Endodermal cell (in vitro differentiated cells): ENCODE results near the gene EFCAB6. TPM values are rescaled to one million over a fixed set of nuclear protein-coding genes. Genes with fewer than 3 reads are reported as not detected.
A peak's percentile ranks its signal among the peaks of the same experiment; 100 is the strongest.

Source experiments
- DNase-seq: peaks from one replicate; pipeline ENCODE4 v3.0.0-alpha.2; 2017
- H3K27ac ChIP-seq: 2 replicates; pipeline ENCODE4 v1.5.1; 2013; ENCODE audit warnings: mild to moderate bottlenecking, low read depth, low read length, moderate library complexity
- H3K27me3 ChIP-seq: 2 replicates; pipeline ENCODE4 v1.6.1; 2013; ENCODE audit warnings: mild to moderate bottlenecking, low read length, moderate library complexity; ENCODE audit not compliant: insufficient read depth, control insufficient read depth, poor library complexity, severe bottlenecking
- H3K36me3 ChIP-seq: 2 replicates; pipeline ENCODE4 v1.7.0; 2013; ENCODE audit warnings: mild to moderate bottlenecking, low read length, moderate library complexity; ENCODE audit not compliant: control insufficient read depth, insufficient read depth
- H3K4me1 ChIP-seq: one replicate; pipeline ENCODE4 v1.7.0; 2013; ENCODE audit warnings: low read length; ENCODE audit not compliant: control insufficient read depth, insufficient read depth
- H3K4me3 ChIP-seq: 2 replicates; pipeline ENCODE4 v1.5.1; 2013; ENCODE audit warnings: mild to moderate bottlenecking, low read length, moderate library complexity
- H3K9ac ChIP-seq: 2 replicates; pipeline ENCODE4 v1.6.1; 2013; ENCODE audit warnings: mild to moderate bottlenecking, low read length, moderate library complexity; ENCODE audit not compliant: poor library complexity, severe bottlenecking; ENCODE audit errors: extremely low read depth
- H3K9me3 ChIP-seq: 2 replicates; pipeline ENCODE4 v1.6.1; 2013; ENCODE audit warnings: mild to moderate bottlenecking, low read length, moderate library complexity; ENCODE audit not compliant: control insufficient read depth
- H3K27ac Mint-ChIP-seq: 2 replicates; pipeline ENCODE4 v1.8.0; 2020; ENCODE audit warnings: mixed read lengths
- H3K27me3 Mint-ChIP-seq: 2 replicates; pipeline ENCODE4 v1.8.0; 2021; ENCODE audit warnings: mild to moderate bottlenecking, mixed read lengths; ENCODE audit not compliant: insufficient read depth
- H3K36me3 Mint-ChIP-seq: 2 replicates; pipeline ENCODE4 v1.8.0; 2020; ENCODE audit warnings: low read depth, mixed read lengths
- H3K4me1 Mint-ChIP-seq: 2 replicates; pipeline ENCODE4 v1.8.0; 2020; ENCODE audit warnings: mixed read lengths
- H3K4me3 Mint-ChIP-seq: 2 replicates; pipeline ENCODE4 v1.8.0; 2020; ENCODE audit warnings: mild to moderate bottlenecking, moderate library complexity, mixed read lengths
- H3K9me3 Mint-ChIP-seq: 2 replicates; pipeline ENCODE4 v1.8.0; 2020; ENCODE audit warnings: mild to moderate bottlenecking, mixed read lengths
- WGBS, 2 experiments: methylation state at CpG; one replicate each; pipeline versions ENCODE4 v1.1.5 to v1.1.7; 2013; ENCODE audit warnings: missing lambda C conversion rate in 2 of 2, mixed read lengths in 1 of 2; ENCODE audit not compliant: insufficient coverage in 1 of 2, insufficient read length in 1 of 2; 5-methylcytosine and 5-hydroxymethylcytosine counted together
- total RNA-seq, 2 donors: library from RNA; stranded (reverse); fragmentation: NEBNext Ultra II Directional in 1 of 2; extraction: Animal tissue kit (Norgen Biotek cat#: 25700) in 1 of 2; gene quantifications; 2 replicates in 1 of 2; 3 replicates in 1 of 2; pipeline ENCODE4 v1.2.1, GENCODE V29; 2021
- TF ChIP-seq, protein P1 (sequence below): fragments of 200-600 bp; sonication (generic); conservative IDR thresholded peaks from 2 replicates; pipeline ENCODE4 v1.5.0; 2021; ENCODE audit warnings: antibody characterized with exemption, mild to moderate bottlenecking

Gene EFCAB6
- total RNA-seq, 2 donors from 2014 or later = 1.8 to 2.0 TPM

DNA sequence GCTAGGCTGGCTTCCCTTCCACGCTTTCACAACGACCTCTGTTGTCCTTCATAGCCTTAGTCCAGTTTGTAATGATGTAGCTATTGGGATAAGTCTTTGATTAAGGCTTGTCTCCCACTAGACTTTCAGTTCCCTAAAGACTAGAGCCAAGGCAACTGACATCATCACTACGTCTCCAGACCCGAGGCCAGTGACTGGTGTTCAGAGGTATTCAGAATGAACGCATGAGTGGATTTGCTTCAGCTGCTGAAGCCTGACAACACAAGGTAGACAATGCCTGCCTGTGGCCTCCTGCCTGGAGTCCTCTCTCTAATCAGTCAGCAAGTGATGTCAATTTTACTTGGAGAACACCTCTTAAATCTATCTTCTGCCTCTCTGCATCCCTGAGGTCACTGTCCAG lies 13.6 kb downstream of the EFCAB6 start:
- 70 to 84% methylated on average over 5 of the region's 5 CpGs for WGBS, 2 experiments
- DNase-seq = no peak
- Histone ChIP-seq H3K27me3 (no peaks in the 10 kb centered on the region), H3K9me3 (no peaks in the 10 kb centered on the region), H3K27ac (no peak overlapping the region), H3K4me1 (no peaks in the 10 kb centered on the region), H3K36me3 (no peaks in the 10 kb centered on the region), H3K9ac (no peak overlapping the region), H3K4me3 (no peak overlapping the region)
- Mint-ChIP-seq H3K4me3 (no peak overlapping the region), H3K9me3 (no peaks in the 10 kb centered on the region), H3K27ac (no peak overlapping the region), H3K4me1 (no peaks in the 10 kb centered on the region), H3K27me3 (peaks cover 14% of the 10 kb centered on the region), H3K36me3 (no peaks in the 10 kb centered on the region)
- TF ChIP-seq, protein P1, sequence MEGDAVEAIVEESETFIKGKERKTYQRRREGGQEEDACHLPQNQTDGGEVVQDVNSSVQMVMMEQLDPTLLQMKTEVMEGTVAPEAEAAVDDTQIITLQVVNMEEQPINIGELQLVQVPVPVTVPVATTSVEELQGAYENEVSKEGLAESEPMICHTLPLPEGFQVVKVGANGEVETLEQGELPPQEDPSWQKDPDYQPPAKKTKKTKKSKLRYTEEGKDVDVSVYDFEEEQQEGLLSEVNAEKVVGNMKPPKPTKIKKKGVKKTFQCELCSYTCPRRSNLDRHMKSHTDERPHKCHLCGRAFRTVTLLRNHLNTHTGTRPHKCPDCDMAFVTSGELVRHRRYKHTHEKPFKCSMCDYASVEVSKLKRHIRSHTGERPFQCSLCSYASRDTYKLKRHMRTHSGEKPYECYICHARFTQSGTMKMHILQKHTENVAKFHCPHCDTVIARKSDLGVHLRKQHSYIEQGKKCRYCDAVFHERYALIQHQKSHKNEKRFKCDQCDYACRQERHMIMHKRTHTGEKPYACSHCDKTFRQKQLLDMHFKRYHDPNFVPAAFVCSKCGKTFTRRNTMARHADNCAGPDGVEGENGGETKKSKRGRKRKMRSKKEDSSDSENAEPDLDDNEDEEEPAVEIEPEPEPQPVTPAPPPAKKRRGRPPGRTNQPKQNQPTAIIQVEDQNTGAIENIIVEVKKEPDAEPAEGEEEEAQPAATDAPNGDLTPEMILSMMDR = no peak

DNA sequence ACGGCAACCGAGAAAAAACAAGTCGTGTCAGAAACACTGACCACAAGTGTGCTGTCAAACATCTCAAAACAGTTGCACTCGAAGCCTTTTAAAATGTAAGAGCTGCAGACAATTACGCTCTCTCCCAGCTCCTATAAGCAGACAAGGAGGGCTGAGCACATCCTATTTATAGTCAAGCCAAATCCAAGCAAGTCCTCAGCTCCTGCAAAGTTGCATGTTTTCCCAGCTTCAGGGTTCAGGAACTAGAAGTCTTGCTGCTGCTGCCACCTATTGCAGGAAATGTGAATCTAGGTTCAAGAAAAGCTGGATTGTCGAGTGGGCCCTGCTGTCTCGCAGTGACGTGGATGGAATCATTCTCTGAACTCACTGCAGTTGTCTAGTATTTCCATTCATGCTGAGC lies 15.5 kb downstream of the EFCAB6 start:
- Histone ChIP-seq H3K9me3 (no peaks in the 10 kb centered on the region), H3K4me3 (no peak overlapping the region), H3K27ac (no peak overlapping the region), H3K4me1 (no peaks in the 10 kb centered on the region), H3K36me3 (no peaks in the 10 kb centered on the region), H3K27me3 (no peaks in the 10 kb centered on the region), H3K9ac (no peak overlapping the region)
- TF ChIP-seq, protein P1 = peak; percentile 69
- no peak overlapping the region for H3K27ac Mint-ChIP-seq
- H3K4me1 Mint-ChIP-seq = no peaks in the 10 kb centered on the region
- DNase-seq = peak; percentile 70
- peaks cover 9% of the 10 kb centered on the region for H3K27me3 Mint-ChIP-seq
- H3K4me3 Mint-ChIP-seq = no peak overlapping the region
- 75 to 89% methylated on average over 5 to 8 of the region's 8 CpGs for WGBS, 2 experiments
- H3K36me3 Mint-ChIP-seq = no peaks in the 10 kb centered on the region
- H3K9me3 Mint-ChIP-seq = no peaks in the 10 kb centered on the region

DNA sequence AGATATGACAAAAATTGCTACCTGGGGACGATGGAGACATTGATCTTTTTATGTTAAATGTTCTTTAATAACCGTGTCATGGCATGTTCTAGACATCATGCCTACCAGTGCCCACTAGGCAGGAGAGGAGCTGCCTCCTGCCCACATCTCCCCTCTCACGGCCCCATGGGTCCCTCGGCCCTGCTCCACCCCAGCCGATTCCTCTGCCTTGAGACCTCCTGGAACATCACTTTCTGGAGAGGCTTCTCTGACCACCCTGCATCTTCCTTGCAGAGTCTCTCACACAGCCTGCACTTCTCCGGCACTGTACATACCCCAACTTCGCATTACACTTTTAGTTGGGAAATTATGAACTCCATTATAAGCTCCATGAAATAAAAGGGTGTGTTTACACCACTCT lies 16.8 kb downstream of the EFCAB6 start:
- H3K4me1 Mint-ChIP-seq = no peaks in the 10 kb centered on the region
- no peaks in the 10 kb centered on the region for H3K9me3 Mint-ChIP-seq
- TF ChIP-seq, protein P1 = no peak
- H3K36me3 ChIP-seq = no peaks in the 10 kb centered on the region
- 87% methylated on average over 4 to 7 of the region's 7 CpGs for WGBS, 2 experiments
- no peaks in the 10 kb centered on the region for H3K36me3 Mint-ChIP-seq
- H3K27me3 ChIP-seq = no peaks in the 10 kb centered on the region
- no peak overlapping the region for H3K4me3 ChIP-seq
- H3K27me3 Mint-ChIP-seq = no peaks in the 10 kb centered on the region
- H3K27ac ChIP-seq = no peak overlapping the region
- no peaks in the 10 kb centered on the region for H3K4me1 ChIP-seq
- no peak overlapping the region for H3K27ac Mint-ChIP-seq
- no peak for DNase-seq
- no peaks in the 10 kb centered on the region for H3K9me3 ChIP-seq
- H3K4me3 Mint-ChIP-seq = no peak overlapping the region
- no peak overlapping the region for H3K9ac ChIP-seq
